Measurements from ENCODE around the gene ITPRIPL1.
"Not testable (repeated sequence)": the region's sequence is repeated elsewhere in the genome, so short reads cannot be mapped to it uniquely, and the experiment has no call there.

The ITPRIPL1 gene, protein sequence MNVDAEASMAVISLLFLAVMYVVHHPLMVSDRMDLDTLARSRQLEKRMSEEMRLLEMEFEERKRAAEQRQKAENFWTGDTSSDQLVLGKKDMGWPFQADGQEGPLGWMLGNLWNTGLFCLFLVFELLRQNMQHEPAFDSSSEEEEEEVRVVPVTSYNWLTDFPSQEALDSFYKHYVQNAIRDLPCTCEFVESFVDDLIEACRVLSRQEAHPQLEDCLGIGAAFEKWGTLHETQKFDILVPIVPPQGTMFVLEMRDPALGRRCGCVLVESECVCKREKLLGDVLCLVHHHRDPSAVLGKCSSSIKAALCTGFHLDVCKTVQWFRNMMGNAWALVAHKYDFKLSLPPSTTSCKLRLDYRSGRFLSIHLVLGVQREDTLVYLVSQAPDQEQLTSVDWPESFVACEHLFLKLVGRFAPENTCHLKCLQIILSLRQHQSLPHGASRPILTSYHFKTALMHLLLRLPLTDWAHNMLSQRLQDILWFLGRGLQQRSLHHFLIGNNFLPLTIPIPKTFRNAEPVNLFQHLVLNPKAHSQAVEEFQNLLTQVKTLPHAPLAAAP

GRCh38 chr2:96325041-96325883 is at the start of gene ITPRIPL1:
Gene ITPRIPL1 (plus strand): TSS chr2:96325317. CDS start chr2:96325840, 523 bp downstream.
- DNase-seq (ENCODE audit: low read depth in 2 of 2), result no peak

DNA sequence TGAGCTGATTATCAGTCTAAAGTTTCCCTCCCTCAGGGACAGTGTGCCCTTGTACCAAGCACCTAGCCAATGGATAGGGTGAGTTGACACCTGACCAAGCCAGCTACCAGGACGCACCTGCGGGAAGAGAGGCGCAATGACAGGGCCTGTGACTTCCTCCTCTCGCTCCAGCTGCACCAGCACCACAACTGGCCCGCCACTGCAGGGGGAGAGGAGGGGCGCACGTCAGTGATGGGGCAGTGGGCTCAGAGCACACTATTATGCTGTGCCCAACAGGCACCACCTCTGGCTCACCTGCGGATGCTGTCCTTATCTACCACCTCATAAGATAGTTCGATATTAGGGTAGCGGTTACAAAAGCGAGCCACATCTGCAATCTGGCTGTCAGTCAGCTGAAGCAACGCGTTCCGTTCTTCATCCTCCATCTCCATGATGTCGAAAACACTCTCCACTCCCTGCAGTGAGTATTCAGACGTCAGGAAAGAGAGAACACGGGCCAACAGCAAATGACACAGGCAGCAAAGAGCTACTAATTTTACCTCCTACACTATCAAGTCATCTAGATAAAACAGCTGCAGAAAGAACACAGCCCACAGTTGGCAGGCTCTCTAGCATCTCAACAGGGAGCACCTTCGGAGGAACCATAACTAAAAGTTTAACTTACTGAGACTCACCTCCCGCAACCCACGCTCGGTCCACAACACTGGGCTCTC is 48.2 kb upstream of the ITPRIPL1 start:
- no peak for DNase-seq (ENCODE audit: low read depth in 2 of 2)

DNA sequence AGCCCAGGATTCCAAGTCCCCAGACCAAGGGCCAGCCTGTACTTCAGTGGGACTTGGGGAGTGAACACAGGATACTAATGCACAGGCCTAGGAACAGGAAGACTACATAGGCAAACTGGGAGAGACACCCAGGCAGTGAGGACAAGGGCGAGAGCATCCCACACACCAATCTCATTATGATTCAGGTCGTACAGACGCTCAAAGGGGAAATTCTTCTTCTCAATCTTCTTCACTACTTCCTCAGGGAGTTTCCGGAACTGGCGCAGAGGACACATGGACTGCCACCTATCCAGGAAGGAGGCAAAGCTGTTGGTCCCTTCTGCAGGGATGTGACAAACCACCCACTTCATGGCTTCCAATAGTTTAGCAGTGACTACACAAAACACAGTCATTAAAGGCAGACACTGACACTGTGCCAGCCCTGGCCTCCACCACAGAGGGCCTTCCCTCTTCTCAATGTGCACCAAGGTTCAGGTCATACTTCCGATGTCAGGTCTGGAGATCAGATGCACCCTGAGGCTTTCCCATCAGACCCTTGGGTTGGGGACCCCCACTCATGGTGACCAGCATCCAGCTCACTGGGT is 37.8 kb upstream of the ITPRIPL1 start:
- no peak for DNase-seq (ENCODE audit: low read depth in 2 of 2)

DNA sequence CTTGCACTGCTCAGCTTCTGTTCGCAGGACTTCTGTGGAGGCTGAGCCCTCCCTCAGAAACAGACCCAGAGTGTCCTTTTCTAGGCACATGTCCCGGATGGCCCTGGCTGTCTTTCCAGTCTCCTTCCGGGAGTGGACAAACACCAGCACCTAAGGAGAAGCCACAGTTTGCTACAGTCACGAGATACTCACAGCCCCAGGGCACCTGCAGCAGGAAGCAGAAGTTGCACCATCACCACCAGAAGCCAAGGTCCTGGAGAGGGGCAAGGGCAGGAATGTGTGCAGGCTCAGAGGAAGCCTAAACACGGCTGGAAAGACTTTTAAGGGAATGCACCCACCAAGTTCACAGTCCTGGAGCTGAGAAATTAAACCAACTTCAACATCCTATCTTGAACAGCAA is 33.4 kb upstream of the ITPRIPL1 start:
- DNase-seq (ENCODE audit: low read depth in 2 of 2), result no peak

GRCh38 chr2:96294271-96294670 is 30.8 kb upstream of the ITPRIPL1 start:
- DNase-seq (ENCODE audit: low read depth in 2 of 2), result not testable (repeated sequence)

DNA sequence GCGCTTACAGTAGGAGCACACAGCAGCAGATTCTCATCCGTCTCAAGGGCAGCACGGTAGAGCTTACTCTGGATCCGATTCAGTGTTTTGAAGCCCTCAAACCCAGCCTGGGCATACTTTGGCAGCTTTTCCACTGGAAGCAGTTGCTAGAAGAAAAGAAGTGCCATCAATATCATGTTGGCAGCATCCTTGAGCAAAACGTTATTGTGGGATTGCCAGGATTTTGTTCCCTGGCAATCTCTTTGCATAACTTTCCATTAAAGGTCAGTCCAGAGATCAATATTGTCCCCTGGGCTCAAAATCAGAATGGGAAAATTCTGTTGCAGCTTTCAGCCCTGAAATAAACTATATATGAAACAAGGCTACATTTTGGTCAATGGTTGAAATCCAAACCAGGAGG is 28.2 kb upstream of the ITPRIPL1 start:
- no peak for DNase-seq (ENCODE audit: low read depth in 2 of 2)

DNA sequence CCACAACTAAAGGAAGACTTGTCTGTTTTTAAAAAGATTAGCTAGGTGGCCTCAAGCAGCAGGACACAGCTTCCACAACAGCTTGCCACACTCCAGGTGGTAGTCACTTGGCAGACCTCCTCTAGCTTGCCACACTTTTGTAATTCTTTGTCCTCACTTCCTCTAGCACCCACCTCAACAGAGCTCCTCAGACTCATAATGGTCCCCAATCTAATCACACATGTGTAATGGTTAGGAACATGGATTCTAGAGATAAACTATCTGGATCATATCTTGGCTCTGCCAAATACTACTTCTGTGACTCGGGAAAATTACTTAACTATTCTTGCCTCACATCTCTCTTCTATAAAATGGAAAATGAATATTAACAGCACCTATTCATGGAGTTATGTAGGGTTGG is 23.3 kb upstream of the ITPRIPL1 start:
- DNase-seq (ENCODE audit: low read depth in 2 of 2), result no peak

DNA sequence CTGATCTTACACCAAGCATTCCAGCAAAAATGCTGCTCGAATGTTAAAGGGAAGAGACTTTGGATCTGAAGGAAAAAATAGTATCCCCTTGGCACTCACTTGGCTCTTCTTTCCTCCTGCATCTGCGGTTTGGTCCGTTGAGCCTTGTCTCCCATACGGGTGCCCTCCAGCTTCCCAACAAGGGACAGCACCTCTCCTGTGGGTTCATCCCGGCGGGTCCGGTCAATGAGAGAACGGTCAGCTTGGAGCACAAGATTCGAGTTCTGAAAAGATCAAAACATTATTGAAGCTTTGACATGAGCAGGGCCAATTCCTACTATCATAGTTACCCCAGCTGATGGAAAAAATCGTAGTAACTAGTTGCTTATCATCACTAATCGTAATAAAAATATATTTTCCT is 20.5 kb upstream of the ITPRIPL1 start:
- DNase-seq (ENCODE audit: low read depth in 2 of 2), result no peak

DNA sequence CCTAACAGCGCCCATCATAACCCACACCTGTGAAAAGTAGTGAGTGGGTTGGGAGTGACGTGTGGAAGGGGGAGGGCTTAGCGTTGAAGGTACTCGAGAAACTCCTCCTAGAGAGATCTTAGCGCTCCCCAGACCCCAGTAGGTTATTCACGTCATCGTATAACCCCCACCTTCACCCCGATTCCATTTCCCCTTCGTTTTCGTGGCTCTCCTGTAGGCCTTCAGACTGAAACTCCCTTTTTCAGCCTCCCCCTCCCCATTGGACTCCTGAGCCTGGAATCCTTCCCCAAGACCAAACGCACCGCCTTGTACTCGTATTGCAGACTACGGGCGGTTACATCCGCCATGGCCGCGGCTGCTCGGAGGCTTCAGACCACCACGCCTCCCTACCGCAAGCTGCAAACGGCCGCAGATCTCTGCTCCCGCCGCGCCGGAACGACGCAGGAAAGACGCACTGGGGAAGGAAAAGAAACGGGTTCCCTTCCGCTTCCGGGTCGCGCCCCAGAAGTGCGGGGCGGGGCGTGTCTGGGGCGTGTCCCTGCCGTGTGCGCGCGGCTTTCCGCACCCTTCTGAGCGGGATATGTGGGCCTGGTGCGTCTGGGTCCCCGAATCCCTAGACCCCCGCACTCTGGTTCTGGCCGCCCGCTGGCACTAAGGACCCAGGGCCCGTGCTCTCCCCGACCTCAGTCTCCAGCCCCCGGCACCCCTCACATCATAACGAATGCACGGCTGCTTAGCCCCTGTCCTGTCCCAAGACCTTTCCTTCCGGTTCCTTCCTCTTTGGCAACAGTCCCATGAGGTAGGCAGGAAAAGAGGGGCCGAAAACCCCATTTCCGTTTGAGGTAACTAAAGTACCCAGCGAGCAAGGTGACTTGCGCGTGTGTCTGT is 19.8 kb upstream of the ITPRIPL1 start, which contains the start of gene SNRNP200:
TSS of gene SNRNP200 (minus strand) at position 456 of the 888 bp plus-strand sequence. CDS start at position 347, 109 bp downstream.
- DNase-seq (ENCODE audit: low read depth in 2 of 2), result peak; percentile 49 to 52

DNA sequence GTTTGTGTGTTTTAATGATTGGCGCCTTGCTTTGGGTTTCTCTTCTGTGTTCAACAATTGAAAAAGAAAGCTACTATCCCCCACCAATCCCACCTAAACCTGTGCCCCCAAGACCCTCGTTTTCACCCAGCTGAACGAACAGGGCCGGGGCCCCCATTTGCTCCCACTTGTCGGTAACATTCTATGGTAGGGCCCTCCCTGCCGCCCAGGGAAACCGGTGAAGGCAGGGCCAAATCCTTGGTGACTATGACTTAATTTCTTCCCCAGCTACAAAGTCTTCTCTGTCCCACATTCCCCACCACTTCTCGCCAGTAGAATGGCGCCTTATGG is 19.2 kb upstream of the ITPRIPL1 start:
- no peak for DNase-seq (ENCODE audit: low read depth in 2 of 2)

GRCh38 chr2:96306370-96306769 is 18.7 kb upstream of the ITPRIPL1 start:
- DNase-seq (ENCODE audit: low read depth in 2 of 2), result no peak

DNA sequence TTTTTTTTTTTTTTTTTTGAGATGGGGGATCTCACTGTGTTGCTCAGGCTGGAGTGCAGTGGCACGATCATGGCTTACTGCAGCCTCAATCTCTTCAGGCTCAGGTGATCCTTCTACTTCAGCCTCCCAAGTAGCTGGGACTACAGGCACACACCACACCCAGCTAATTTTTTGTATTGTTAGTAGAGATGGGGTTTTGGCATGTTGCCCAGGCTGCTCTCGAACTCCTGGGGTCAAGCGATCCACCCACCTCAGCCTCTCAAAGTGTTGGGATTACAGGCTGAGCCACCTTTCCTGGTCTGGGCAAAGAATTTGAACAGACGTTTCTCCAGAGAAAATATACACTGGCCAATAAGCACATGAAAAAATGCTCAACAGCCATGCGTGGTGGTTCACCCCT is 16.9 kb upstream of the ITPRIPL1 start:
- DNase-seq (ENCODE audit: low read depth in 2 of 2), result no peak

- DNase-seq (ENCODE audit: low read depth in 2 of 2), result no peak
Observed at GRCh38 chr2:96315005-96315399, 10.1 kb upstream of the ITPRIPL1 start.

- peak; percentile 12 to 23 for DNase-seq (ENCODE audit: low read depth in 2 of 2)
Observed at GRCh38 chr2:96315400-96316071, 9.6 kb upstream of the ITPRIPL1 start.

DNA sequence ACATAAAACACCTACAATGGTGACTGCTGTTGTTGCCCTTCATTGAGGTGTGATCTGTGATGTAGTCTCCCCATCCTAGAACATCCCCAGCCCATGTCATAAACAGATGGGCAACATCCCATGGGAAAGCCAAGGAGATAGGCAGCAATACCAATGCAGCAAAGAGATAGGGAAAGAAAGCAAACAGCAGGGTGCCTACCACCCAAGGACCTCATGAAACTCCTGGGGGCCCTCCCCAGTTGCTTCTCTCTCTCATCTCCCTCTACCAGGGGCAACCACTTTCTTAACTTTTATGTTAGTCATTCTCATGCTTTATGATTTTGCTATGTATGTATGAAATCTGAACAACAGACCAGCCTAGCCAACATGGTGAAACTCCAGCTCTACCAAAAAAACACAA is 8.1 kb upstream of the ITPRIPL1 start:
- no peak for DNase-seq (ENCODE audit: low read depth in 2 of 2)

- DNase-seq (ENCODE audit: low read depth in 2 of 2), result no peak
Observed at GRCh38 chr2:96317584-96317997, 7.5 kb upstream of the ITPRIPL1 start.

- DNase-seq (ENCODE audit: low read depth in 2 of 2), result no peak
Observed at GRCh38 chr2:96318723-96319122, 6.4 kb upstream of the ITPRIPL1 start.

- DNase-seq (ENCODE audit: low read depth in 2 of 2), result no peak
Observed at GRCh38 chr2:96319396-96319795, 5.7 kb upstream of the ITPRIPL1 start.

- no peak for DNase-seq (ENCODE audit: low read depth in 2 of 2)
Observed at GRCh38 chr2:96320326-96320725, 4.8 kb upstream of the ITPRIPL1 start.
